Pancreas (tissue), 10 donors: ENCODE results near the gene SCARB1. TPM values are rescaled to one million over a fixed set of nuclear protein-coding genes. Genes with fewer than 3 reads are reported as not detected.

Experiments
- ATAC-seq, 4 donors: fragments of 200-7000 bp; cut with Tn5 transposase; one replicate each; pipeline versions ENCODE4 v1.8.0 to v1.9.1; 2020; ENCODE audit warnings: mild to moderate bottlenecking in 4 of 4, moderate library complexity in 4 of 4
- DNase-seq, 6 donors: peaks; one replicate each; pipeline ENCODE4 v3.0.0-alpha.2; 2020
- FAIRE-seq: peaks from 2 replicates; lab custom pipeline; 2012; peaks lifted over from hg19 to GRCh38; lab: Jason Lieb, UNC
- H3K27ac ChIP-seq, 4 donors: fragments of 200-600 bp; sonication (generic); 1 replicate in 3 of 4; 2 replicates in 1 of 4; pipeline versions ENCODE4 v1.5.0 to v1.8.0; 2020
- H3K27me3 ChIP-seq, 4 donors: fragments of 200-600 bp; one replicate each; pipeline ENCODE4 v1.8.0; 2021
- H3K36me3 ChIP-seq, 3 donors: fragments of 200-600 bp; sonication (generic) in 1 of 3; one replicate each; pipeline versions ENCODE4 v1.5.0 to v1.8.0; 2020 to 2021
- H3K4me1 ChIP-seq, 3 donors: fragments of 200-600 bp; one replicate each; pipeline ENCODE4 v1.8.0; 2021
- H3K4me3 ChIP-seq, 4 donors: fragments of 200-600 bp; sonication (generic) in 2 of 4; one replicate each; pipeline versions ENCODE4 v1.5.0 to v1.8.0; 2020 to 2021
- H3K9me3 ChIP-seq, 4 donors: fragments of 200-600 bp; one replicate each; pipeline ENCODE4 v1.8.0; 2021
- WGBS, 2 donors: extraction: QIAGEN DNeasy Blood & Tissue Kit; methylation state at CpG; one replicate each; pipeline ENCODE4 v1.1.7; 2013; 5-methylcytosine and 5-hydroxymethylcytosine counted together
- intact Hi-C, 3 donors: fragments of 100-400 bp; cut with DNase I; formaldehyde crosslinking; loops; one replicate each; pipeline versions ENCODE4 v1.11.1 to v1.14.2; 2022
- polyA plus RNA-seq, 2 donors: library from polyadenylated mRNA; stranded (reverse); fragments of 200-250 nt; gene quantifications; one replicate each; pipeline ENCODE4 v1.2.3, GENCODE V29; 2013
- total RNA-seq, 6 donors: library from RNA; stranded (reverse); fragmentation: NEBNext Ultra II Directional in 4 of 6; extraction: Animal tissue kit (Norgen Biotek cat#: 25700) in 4 of 6; gene quantifications; one replicate each; pipeline versions ENCODE4 v1.2.1 to v1.2.4, GENCODE V29; 2021 to 2023
- TF ChIP-seq, protein P1 (sequence below), 4 donors: fragments of 200-600 bp; sonication (generic) in 3 of 4; IDR thresholded peaks; one replicate each; pipeline versions ENCODE4 v1.5.0 to v1.8.0; 2021; ENCODE audit warnings: antibody characterized with exemption in 4 of 4
- donor health status: healthy with polysubstance abuse.
- donor health status: DM: no; HTN: no; CAD: no; lungs with moderate emphysema.
- donor health status: DM: no; HTN: no; CAD: no.
- donor health status: control.
- donor health status: control.
- donor health status: Bipolar disorder and iron deficiency.
- donor health status: DM: yes; HTN: yes; CAD: no.
- donor health status: DM: no; HTN: no; CAD: no.
- donor health status: DM: no; HTN: no; CAD: no.
- donor health status: DM: yes; HTN: yes; CAD: no.

The SCARB1 gene
- total and polyA plus RNA-seq, 8 donors: 4.7 to 14.7 (median 9.6) TPM

DNA sequence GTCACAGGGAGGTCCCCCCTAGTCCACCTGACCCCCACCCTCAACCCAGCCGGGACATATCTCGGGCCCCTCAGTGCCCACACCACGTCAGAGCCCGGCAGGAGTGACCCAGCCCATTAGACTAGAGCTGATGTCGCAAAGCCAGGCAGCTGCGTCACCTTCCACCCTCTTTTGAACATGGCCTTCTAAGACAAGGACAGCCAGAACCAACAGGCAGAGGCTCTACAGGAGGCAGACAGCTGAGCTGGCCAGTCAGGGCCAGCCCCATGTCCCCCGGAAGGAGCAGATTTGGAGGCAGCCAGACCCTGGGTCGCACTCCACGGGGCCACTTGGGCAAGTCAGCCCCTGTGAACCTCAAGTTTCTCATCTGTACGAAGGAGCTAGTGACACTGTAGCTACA lies 44.1 kb downstream of the SCARB1 start:
- no peak overlapping the region for H3K4me3 ChIP-seq
- TF ChIP-seq, protein P1, sequence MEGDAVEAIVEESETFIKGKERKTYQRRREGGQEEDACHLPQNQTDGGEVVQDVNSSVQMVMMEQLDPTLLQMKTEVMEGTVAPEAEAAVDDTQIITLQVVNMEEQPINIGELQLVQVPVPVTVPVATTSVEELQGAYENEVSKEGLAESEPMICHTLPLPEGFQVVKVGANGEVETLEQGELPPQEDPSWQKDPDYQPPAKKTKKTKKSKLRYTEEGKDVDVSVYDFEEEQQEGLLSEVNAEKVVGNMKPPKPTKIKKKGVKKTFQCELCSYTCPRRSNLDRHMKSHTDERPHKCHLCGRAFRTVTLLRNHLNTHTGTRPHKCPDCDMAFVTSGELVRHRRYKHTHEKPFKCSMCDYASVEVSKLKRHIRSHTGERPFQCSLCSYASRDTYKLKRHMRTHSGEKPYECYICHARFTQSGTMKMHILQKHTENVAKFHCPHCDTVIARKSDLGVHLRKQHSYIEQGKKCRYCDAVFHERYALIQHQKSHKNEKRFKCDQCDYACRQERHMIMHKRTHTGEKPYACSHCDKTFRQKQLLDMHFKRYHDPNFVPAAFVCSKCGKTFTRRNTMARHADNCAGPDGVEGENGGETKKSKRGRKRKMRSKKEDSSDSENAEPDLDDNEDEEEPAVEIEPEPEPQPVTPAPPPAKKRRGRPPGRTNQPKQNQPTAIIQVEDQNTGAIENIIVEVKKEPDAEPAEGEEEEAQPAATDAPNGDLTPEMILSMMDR (IDR thresholded peaks at IDR 0.05): no peak
- no peaks in the 10 kb centered on the region for H3K9me3 ChIP-seq
- no peaks in the 10 kb centered on the region for H3K4me1 ChIP-seq
- H3K27me3 ChIP-seq: no peaks in the 10 kb centered on the region
- H3K36me3 ChIP-seq: no peaks in the 10 kb centered on the region
- H3K27ac ChIP-seq: no peak overlapping the region
- intact Hi-C loops: no loop called here
- ATAC-seq: no peak
- DNase-seq: no peak
- no peak for FAIRE-seq
- 95 to 98% methylated on average over 10 of the region's 10 CpGs for WGBS, 2 donors

DNA sequence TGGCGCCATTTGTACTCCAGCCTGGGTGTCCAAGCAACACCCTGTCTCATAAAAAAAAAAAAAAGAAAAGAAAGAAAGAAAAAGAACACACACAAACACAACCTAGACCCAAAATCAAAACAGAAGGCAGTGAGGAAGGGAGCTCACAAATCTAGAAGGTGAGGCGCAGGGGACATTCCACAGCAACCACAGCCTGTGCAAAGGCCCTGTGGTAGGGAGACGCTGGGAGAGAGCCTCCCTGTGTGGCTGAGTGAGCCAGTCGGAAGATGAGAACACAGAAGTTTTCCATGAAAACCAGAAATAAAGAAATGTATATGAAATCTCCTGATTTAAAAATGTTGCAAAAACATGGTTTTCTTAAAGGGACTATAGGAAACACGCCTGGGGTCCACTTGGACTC lies 44.6 kb downstream of the SCARB1 start:
- no peaks in the 10 kb centered on the region for H3K36me3 ChIP-seq
- intact Hi-C loops: no loop called here
- H3K4me1 ChIP-seq: no peaks in the 10 kb centered on the region
- TF ChIP-seq, protein P1 (IDR thresholded peaks at IDR 0.05): no peak
- H3K27ac ChIP-seq: no peak overlapping the region
- no peaks in the 10 kb centered on the region for H3K9me3 ChIP-seq
- FAIRE-seq (no peak), DNase-seq (no peak), ATAC-seq (no peak)
- no peak overlapping the region for H3K4me3 ChIP-seq
- 91 to 99% methylated on average over 5 of the region's 5 CpGs for WGBS, 2 donors
- no peaks in the 10 kb centered on the region for H3K27me3 ChIP-seq

DNA sequence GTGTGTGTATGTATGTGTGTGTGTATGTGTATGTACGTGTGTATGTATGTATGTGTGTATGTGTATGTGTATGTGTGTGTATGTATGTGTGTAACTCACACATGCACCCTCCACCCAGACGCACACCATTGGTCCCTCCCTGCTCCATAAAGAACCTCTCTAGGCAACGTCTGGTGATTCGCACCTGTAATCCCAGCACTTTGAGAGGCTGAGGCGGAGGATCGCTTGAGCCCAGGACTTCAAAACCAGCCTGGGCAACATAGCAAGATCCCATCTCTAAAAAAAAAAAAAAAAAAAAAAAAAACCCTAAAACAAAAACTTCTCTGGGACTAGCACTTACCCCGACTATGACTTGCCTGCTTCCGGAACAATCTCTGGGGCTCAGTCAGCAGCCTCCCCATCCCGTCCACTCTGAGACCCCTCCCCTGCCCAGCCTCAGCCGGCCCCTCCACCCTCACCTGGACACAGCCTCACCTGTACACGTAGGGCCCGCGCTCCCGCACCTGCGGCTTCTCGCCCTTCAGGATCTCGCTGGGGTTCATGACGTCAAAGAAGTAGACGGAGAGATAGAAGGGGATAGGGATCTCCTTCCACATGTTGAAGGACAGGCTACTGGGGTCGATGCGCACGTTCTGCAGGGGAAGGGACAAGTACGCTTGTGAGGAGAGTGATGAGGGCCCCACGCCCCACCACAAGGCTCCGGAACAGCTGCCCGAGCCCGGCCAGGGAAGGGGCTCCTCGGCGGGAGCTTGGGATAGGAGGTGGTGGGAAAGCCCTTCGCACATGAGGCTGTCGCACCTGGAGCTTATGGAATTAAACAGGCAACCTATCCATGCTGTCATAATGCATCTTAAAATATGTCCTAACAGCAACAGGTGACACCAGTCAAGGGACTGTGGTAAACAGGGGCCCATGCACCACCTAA lies 46.3 kb downstream of the SCARB1 start:
- Histone ChIP-seq H3K36me3 (no peaks in the 10 kb centered on the region), H3K27me3 (no peaks in the 10 kb centered on the region), H3K4me1 (no peaks in the 10 kb centered on the region), H3K4me3 (no peak overlapping the region), H3K27ac (no peak overlapping the region), H3K9me3 (no peaks in the 10 kb centered on the region)
- no peak for DNase-seq
- FAIRE-seq: no peak
- intact Hi-C loops: no loop called here
- TF ChIP-seq, protein P1 (IDR thresholded peaks at IDR 0.05): no peak
- 93 to 96% methylated on average over 30 to 31 of the region's 31 CpGs for WGBS, 2 donors
- ATAC-seq: no peak

DNA sequence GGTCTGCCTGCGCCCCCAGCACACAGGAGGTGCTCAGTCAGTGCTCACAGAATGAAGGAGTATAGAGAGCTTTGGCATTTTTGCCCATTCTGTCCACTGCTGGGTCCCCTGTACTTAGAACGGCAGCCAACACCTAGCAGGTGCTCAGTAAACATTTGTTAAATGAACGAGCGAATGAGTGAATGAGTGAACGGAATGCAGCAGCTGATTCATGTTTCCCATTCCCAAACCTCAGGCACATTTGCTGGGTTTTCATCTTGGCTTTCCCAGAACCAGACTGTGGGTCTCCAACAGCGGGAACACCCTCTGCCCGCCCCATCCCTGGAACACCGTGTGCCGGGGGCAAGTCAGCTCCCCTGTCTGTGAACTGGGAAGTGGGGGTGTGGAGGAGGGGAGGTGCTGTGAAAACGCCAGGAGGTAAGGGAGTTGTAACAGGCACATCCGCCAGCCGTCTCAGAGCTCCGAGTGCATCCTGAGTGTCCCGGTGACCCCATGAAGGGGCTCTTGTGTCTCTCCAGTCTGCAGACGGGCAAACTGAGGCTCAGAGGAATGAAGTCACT lies 47.3 kb downstream of the SCARB1 start:
- H3K4me3 ChIP-seq: no peak overlapping the region
- no peaks in the 10 kb centered on the region for H3K27me3 ChIP-seq
- TF ChIP-seq, protein P1 (IDR thresholded peaks at IDR 0.05): no peak
- intact Hi-C loops: no loop called here
- FAIRE-seq (no peak), ATAC-seq (no peak), DNase-seq (no peak)
- no peak overlapping the region for H3K27ac ChIP-seq
- H3K36me3 ChIP-seq: no peaks in the 10 kb centered on the region
- no peaks in the 10 kb centered on the region for H3K9me3 ChIP-seq
- H3K4me1 ChIP-seq: no peaks in the 10 kb centered on the region
- WGBS, 2 donors: 92% methylated on average over 15 of the region's 15 CpGs
